HepG2 (cell line): ENCODE measurements around the gene BANP. TPM values are rescaled to one million over a fixed set of nuclear protein-coding genes. Genes with fewer than 3 reads are reported as not detected.
A peak's percentile ranks its signal among the peaks of the same experiment; 100 is the strongest.

Experiments
- ATF4 ChIP-seq, 2 experiments: fragments of 450-650 bp in 1 of 2; sonication (generic) in 1 of 2; formaldehyde crosslinking; IDR thresholded peaks; 2 replicates each; pipeline versions ENCODE4 v1.5.0 to v1.8.0; 2020 to 2022; ENCODE audit warnings: mild to moderate bottlenecking in 1 of 2, missing genetic modification reagents in 1 of 2
- HNRNPH1 ChIP-seq: fragments of 200-400 bp; formaldehyde crosslinking; optimal IDR thresholded peaks from 2 replicates; pipeline ENCODE3; 2017; ENCODE audit warnings: mild to moderate bottlenecking, low read depth, low read length
- ISL2 ChIP-seq: sonication (generic); formaldehyde crosslinking; IDR thresholded peaks from 2 replicates; pipeline ENCODE4 v1.5.0; 2020; ENCODE audit warnings: missing genetic modification reagents
- MIXL1 ChIP-seq: IDR thresholded peaks from 2 replicates; pipeline ENCODE4 v1.6.1; 2016
- MXD3 ChIP-seq: IDR thresholded peaks from 2 replicates; pipeline ENCODE4 v1.6.1; 2016; ENCODE audit warnings: mild to moderate bottlenecking, missing biosample characterization, missing genetic modification reagents
- NFE2L1 ChIP-seq: sonication (generic); formaldehyde crosslinking; IDR thresholded peaks from 2 replicates; pipeline ENCODE4 v1.4.0; 2020; ENCODE audit warnings: missing genetic modification reagents, mild to moderate bottlenecking, borderline replicate concordance
- NFKBIZ ChIP-seq: IDR thresholded peaks from 2 replicates; pipeline ENCODE4 v1.6.1; 2018; ENCODE audit warnings: missing genetic modification reagents, missing compliant biosample characterization
- SP140L ChIP-seq: sonication (generic); formaldehyde crosslinking; IDR thresholded peaks from 2 replicates; pipeline ENCODE4 v1.4.0; 2020; ENCODE audit warnings: missing genetic modification reagents, borderline replicate concordance
- SRF ChIP-seq: IDR thresholded peaks from 2 replicates; pipeline ENCODE4 v1.6.1; 2011; ENCODE audit warnings: mild to moderate bottlenecking, low read depth, low read length, moderate library complexity
- TEAD2 ChIP-seq: sonication (generic); formaldehyde crosslinking; IDR thresholded peaks from 2 replicates; pipeline ENCODE4 v1.9.0; 2021; ENCODE audit warnings: missing genetic modification reagents
- ZFY ChIP-seq: sonication (generic); formaldehyde crosslinking; IDR thresholded peaks from 2 replicates; pipeline ENCODE4 v1.4.0; 2020; ENCODE audit warnings: missing genetic modification reagents
- ZNF136 ChIP-seq: sonication (generic); formaldehyde crosslinking; IDR thresholded peaks from 2 replicates; pipeline ENCODE4 v1.8.1; 2022; ENCODE audit warnings: low read depth, mild to moderate bottlenecking, moderate library complexity, missing genetic modification reagents
- ZNF138 ChIP-seq: sonication (generic); formaldehyde crosslinking; IDR thresholded peaks from 2 replicates; pipeline ENCODE4 v1.5.0; 2020; ENCODE audit warnings: mild to moderate bottlenecking, low read depth, missing genetic modification reagents
- ZNF33A ChIP-seq: sonication (generic); formaldehyde crosslinking; IDR thresholded peaks from 2 replicates; pipeline ENCODE4 v1.5.1; 2020; ENCODE audit warnings: missing genetic modification reagents, mild to moderate bottlenecking, moderate library complexity, borderline replicate concordance
- ZNF407 ChIP-seq: sonication (generic); formaldehyde crosslinking; IDR thresholded peaks from one replicate; pipeline ENCODE4 v1.5.1; 2020; ENCODE audit warnings: mild to moderate bottlenecking, missing genetic modification reagents; ENCODE audit errors: not compliant biosample characterization
- ZNF430 ChIP-seq: sonication (generic); formaldehyde crosslinking; IDR thresholded peaks from 2 replicates; pipeline ENCODE4 v1.9.0; 2021; ENCODE audit warnings: mild to moderate bottlenecking, missing genetic modification reagents
- ZNF468 ChIP-seq: sonication (generic); formaldehyde crosslinking; IDR thresholded peaks from 2 replicates; pipeline ENCODE4 v1.8.0; 2022; ENCODE audit warnings: mild to moderate bottlenecking, moderate library complexity, missing genetic modification reagents
- ZNF570 ChIP-seq: sonication (generic); formaldehyde crosslinking; IDR thresholded peaks from 2 replicates; pipeline ENCODE4 v1.4.0; 2020; ENCODE audit warnings: mild to moderate bottlenecking, missing genetic modification reagents, borderline replicate concordance
- ZNF761 ChIP-seq: sonication (generic); formaldehyde crosslinking; conservative IDR thresholded peaks from 2 replicates; pipeline ENCODE4 v1.4.0; 2020; ENCODE audit warnings: mild to moderate bottlenecking, missing genetic modification reagents
- polyA plus RNA-seq, 8 experiments: library from polyadenylated mRNA; depleted of rRNA in 3 of 8; stranded (reverse) in 7 of 8; unstranded in 1 of 8; fragments of >200 nt; fragmentation: Illumina TruSeq in 4 of 8; extraction: Trizol in 4 of 8; gene quantifications; 2 replicates each; pipeline versions ENCODE4 v1.2.1 to v1.2.3, GENCODE V29; 2011 to 2016; ENCODE audit warnings: low read depth in 4 of 8, missing spikeins in 1 of 8, mixed read lengths in 1 of 8; ENCODE audit not compliant: insufficient read depth in 1 of 8
- total RNA-seq, 5 experiments: library from RNA; depleted of rRNA; stranded (reverse); fragments of >200 nt; fragmentation: Illumina TruSeq; extraction: Trizol; gene quantifications; 2 replicates each; pipeline ENCODE4 v1.2.3, GENCODE V29; 2016; ENCODE audit warnings: low read depth in 1 of 5

Gene BANP
- total and polyA plus RNA-seq, 2 of the 13 experiments (the other 11 are each of a cell fraction or from before 2014, with no cell fraction given): 20.2 to 23.8 TPM

GRCh38 chr16:87950765-87951551 lies at the start of gene BANP (continued):
- TF ChIP-seq ZNF407 (CRISPR knock-in tag) (peak; percentile 69), ZNF761 (CRISPR knock-in tag) (peak; percentile 86; the same call in 1 of the 2 replicates), ZNF430 (peak; percentile 92), ZNF570 (CRISPR knock-in tag) (no peak), TEAD2 (CRISPR knock-in tag) (no peak), MXD3 (CRISPR knock-in tag) (peak; percentile 76; the same call in 1 of the 2 replicates), ZNF136 (CRISPR knock-in tag) (0 out of 2 replicates have a peak, but pooled peaks have one; percentile 37), MIXL1 (CRISPR knock-in tag) (peak; percentile 72; the same call in 1 of the 2 replicates), ZNF138 (CRISPR knock-in tag) (no peak), ZNF33A (peak; percentile 85; the same call in 1 of the 2 replicates), NFKBIZ (CRISPR knock-in tag) (0 out of 2 replicates have a peak, but pooled peaks have one; percentile 25), SRF (peak; percentile 67), SP140L (CRISPR knock-in tag) (peak; percentile 92), ZNF468 (CRISPR knock-in tag) (no peak), ATF4 (CRISPR knock-in tag; IDR thresholded peaks at IDR 0.05) (peak in 1 of 2 experiments; percentile 53; a peak in 1 of 4 replicates), HNRNPH1 (no peak), ZFY (CRISPR knock-in tag) (peak; percentile 90), ISL2 (CRISPR knock-in tag) (peak; percentile 81; the same call in 1 of the 2 replicates), NFE2L1 (no peak; the same call in 1 of the 2 replicates)
